GM19240 (cell line): Measurements from ENCODE around the gene ALLC.

Source experiments
- DNase-seq: peaks from one replicate; pipeline ENCODE4 v3.0.0; 2011; ENCODE audit warnings: low spot score; ENCODE audit not compliant: insufficient read length

Gene ALLC

DNA sequence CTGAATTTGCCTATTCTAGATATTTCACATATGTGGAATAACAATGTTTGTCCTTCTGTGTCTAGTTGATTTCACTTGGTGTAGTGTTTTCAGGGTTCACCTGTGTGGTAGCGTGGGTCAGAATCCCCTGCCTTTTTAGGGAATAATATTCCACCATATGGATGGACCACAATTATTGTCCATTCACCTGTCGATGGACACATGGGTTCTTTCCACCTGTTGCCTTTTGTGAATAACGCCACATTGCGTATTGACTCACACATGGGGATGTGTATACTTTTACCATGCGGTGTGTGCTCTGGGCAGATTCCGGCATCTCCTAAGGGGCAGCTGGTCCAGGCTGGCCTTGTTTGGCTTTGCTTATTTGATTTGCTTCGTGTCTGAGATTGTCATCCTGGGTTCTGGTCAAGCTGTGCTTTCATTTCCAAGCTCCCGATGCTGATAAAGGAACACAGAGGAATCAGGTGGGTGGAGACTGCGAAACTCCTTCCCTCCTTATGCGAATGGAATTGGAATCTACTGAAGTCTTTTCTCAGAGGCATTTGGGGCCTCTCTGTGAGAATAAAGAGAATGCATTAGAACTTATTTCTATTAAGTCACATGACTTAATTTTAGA is 18.9 kb upstream of the ALLC start:
- no peak for DNase-seq

- no peak for DNase-seq
These were observed 18.3 kb upstream of the ALLC start for GRCh38 chr2:3639653-3640052.

- no peak for DNase-seq
These were observed 16.8 kb upstream of the ALLC start for GRCh38 chr2:3641181-3641580.

DNA sequence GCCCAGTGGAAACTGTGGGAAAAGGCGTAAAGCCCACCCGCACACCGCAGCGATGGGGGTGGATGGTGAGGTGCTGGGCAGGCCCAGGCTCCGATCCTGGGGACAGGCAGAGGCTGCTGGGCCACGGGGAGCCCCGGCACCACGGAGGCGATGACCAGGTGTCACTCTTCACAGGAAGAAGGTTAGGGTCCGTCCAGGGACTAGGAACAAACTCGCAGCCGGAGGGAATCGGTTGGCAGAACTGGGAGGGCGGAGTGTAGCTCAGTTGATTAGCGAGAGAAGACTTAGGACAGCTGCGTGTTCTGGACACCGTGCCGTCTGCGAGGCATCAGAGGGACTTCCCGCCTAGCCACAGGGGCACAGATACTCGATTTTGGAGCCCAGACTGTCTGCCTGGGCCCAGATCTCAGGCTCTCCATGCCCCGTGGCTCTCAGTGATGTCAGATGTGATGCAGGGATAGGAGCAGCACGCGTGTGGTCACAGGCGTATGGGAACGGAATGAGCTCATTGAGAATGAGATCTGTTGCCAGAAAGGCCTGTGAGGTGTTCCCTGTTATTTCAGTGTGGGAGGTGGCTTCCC is 16.1 kb upstream of the ALLC start:
- no peak for DNase-seq

- DNase-seq, result no peak
These were observed 15.3 kb upstream of the ALLC start for GRCh38 chr2:3642521-3643215.

DNA sequence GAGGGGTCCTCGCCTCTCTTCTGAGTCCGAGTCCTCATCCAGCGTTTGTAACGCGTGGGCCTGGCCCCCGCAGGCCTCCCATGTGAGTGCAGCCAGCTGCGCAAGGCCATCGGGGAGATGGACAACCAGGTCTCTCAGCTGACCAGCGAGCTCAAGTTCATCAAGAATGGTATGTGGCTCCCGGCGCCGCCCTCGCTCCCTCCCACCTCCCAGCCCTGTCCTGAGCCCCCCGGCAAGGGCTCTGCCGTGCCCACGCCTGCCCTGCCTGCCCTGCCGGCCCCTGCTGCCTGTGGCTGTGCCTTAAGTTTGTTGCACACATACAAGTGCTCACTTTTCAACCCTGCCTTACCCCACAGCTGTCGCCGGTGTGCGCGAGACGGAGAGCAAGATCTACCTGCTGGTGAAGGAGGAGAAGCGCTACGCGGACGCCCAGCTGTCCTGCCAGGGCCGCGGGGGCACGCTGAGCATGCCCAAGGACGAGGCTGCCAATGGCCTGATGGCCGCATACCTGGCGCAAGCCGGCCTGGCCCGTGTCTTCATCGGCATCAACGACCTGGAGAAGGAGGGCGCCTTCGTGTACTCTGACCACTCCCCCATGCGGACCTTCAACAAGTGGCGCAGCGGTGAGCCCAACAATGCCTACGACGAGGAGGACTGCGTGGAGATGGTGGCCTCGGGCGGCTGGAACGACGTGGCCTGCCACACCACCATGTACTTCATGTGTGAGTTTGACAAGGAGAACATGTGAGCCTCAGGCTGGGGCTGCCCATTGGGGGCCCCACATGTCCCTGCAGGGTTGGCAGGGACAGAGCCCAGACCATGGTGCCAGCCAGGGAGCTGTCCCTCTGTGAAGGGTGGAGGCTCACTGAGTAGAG is 14.4 kb upstream of the ALLC start:
- DNase-seq, result no peak

- DNase-seq, result no peak
These were observed 13.8 kb upstream of the ALLC start for GRCh38 chr2:3644246-3644525.

GRCh38 chr2:3644891-3645605 is 13.0 kb upstream of the ALLC start:
- DNase-seq, result no peak

DNA sequence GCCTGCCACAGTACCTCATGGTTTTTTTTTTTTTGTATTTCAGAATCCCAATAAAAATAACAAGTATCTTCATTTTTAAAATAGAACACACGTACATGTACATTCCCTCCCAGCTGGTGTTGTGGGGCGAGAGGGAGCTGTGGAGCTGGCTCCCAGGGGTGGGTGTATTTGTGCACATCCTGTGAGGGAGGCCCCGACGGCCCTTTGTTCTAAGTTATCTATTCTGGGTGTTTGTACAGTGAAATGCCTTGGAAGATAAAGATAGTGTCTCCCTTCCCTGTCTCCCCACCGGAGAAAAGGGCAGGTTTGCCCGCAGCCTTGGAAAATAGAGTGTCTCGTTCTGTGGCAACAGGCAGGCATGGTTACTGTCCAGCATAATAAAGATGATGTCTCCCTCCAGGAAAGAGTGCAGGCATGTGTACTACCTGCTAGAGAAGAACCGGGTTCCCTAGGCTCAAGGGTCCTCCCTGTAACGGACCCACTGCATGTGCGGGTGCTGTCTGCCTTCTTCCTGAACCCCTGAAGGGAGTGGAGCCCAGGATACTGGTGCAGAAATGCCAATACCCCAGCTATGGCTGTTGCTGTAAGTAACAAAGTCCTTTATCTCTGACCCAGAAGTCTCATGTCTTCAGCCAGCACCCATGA is 12.1 kb upstream of the ALLC start:
- DNase-seq, result no peak

GRCh38 chr2:3646446-3646845 is 11.6 kb upstream of the ALLC start:
- no peak for DNase-seq

GRCh38 chr2:3647246-3647645 is 10.8 kb upstream of the ALLC start:
- no peak for DNase-seq

- DNase-seq, result no peak
These were observed 10.0 kb upstream of the ALLC start for GRCh38 chr2:3647831-3648651.

DNA sequence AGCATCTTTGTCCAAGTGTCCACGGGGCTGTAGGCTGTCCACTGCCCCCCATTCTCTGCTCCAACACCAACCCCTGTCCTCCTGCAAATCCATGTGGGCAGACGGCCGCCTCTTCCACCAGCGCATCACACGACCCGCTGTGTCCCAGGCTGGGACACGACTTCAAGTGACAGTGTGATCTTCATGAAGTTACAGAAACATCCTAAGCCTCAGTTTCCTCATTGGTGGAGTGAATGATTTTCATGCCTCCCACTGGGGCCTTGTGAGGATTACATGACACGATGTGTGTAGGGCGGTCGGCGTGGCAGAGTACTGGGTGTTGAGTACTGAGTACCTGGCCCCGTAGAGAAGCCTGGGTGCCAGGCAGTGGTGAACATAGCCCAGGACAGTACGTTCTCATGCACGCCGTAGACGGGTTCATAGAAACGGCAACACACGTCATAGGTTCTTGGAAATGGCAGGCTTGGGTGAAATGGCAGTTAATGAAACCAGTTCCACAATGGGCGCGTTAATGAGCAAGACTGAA is 9.3 kb upstream of the ALLC start:
- no peak for DNase-seq

- no peak for DNase-seq
These were observed 8.4 kb upstream of the ALLC start for GRCh38 chr2:3649581-3649980.

- no peak for DNase-seq
These were observed 7.7 kb upstream of the ALLC start for GRCh38 chr2:3650140-3650920.

DNA sequence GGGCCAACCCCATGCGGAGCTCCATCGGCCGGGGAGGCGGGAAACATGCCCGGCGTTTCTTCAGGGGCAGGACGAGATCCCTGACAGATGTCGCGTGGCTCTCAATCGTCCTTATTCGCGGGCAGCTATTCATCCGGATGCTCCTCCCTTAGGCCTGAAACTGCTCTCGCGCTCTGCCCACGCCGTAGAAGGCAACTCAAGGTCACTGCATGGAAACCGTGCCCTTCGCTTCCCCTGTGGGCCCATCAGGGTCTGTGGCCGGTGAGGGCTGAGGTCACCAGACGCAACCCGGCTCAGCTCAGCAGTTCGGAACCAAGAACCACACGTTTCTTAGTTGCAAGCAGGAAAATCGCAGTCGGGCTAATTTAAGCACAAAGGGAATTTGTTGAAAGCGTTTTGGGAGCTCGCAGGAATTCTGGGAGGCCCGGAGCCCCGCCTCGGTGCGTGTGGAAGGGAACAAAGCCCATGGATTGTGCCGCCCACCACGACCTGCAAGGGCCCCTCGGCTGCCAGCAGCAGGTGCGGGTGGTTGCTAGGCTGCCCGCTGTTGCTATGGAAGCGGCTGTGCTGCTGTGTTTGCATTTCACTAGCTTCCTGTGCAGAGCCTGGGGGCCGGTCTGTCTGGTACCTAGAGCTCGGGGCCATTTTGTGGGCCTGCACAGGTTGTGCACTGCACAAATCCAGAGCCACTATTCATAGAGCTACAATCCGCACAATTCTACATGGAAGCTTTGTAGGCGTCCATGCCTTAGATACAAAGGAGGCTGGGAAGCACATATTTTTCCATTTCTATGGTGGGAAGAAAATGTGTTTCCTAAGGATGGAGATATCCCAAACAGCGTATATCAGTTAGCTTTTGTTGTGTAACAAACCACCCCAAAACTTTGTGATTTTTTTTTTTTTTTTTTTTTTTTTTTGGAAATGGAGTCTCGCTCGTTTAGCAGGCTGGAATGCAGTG is 6.0 kb upstream of the ALLC start:
- DNase-seq, result peak; percentile 96

DNA sequence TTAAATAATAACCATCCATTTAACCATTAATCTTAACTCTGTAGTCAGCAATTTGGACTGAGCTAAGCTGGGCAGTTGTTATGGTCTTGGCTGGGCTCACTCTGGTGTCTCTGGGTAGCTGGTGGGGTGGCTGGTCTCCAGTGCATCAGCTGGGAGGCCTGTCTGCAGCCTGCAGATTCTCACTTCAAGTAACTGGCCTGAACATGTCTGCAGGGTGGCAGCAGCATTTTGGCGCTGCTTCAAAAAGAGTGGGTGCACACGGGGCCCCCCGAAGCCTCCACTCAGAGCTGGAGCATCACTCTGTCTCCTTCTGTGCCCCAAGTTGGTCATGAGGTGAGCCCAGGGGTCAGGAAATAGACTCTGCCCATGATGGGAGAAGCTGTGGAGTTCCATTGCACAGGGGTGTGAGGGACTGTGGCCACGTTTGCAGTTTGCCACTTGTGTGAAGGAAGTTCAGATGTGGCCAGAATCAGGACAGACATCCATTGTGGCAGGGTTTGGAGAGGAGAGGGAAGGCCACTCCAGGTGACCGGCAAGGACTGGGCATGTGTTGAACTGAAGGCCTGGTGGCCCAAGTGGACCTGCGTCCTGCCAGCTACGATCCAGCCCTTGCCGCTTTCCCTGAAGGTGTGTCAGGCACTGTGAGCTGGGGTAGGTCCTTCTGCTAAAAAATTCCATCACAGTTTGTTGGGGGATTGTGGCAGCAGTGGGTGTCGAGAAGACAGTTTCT is 4.9 kb upstream of the ALLC start:
- DNase-seq, result no peak
